Activated CD4-positive, alpha-beta T cell treated with anti-CD3 and anti-CD28 coated beads, Interleukin-2, amount 10 ng/mL, durations not matched to agents 24 days and 14 days (primary cell): ENCODE results near the gene TMEM203. TPM values are rescaled to one million over a fixed set of nuclear protein-coding genes. Genes with fewer than 3 reads are reported as not detected.

ENCODE experiments used
- DNase-seq: peaks from one replicate; pipeline ENCODE4 v3.0.0; 2022
- H3K27ac Mint-ChIP-seq: one replicate; pipeline ENCODE4 v1.8.0; 2022; ENCODE audit warnings: mild to moderate bottlenecking, mixed read lengths
- H3K27me3 Mint-ChIP-seq: one replicate; pipeline ENCODE4 v1.8.0; 2022; ENCODE audit warnings: mixed read lengths
- H3K36me3 Mint-ChIP-seq: one replicate; pipeline ENCODE4 v1.8.0; 2022; ENCODE audit warnings: low read depth, mild to moderate bottlenecking, mixed read lengths
- H3K4me1 Mint-ChIP-seq: one replicate; pipeline ENCODE4 v1.8.0; 2021; ENCODE audit warnings: mixed read lengths
- H3K4me3 Mint-ChIP-seq: one replicate; pipeline ENCODE4 v1.8.0; 2022; ENCODE audit warnings: mild to moderate bottlenecking, moderate library complexity, mixed read lengths
- H3K9me3 Mint-ChIP-seq: one replicate; pipeline ENCODE4 v1.8.0; 2021; ENCODE audit warnings: mixed read lengths
- intact Hi-C: fragments of 100-400 bp; cut with micrococcal nuclease; formaldehyde crosslinking; loops from one replicate; pipeline ENCODE4 v1.15.1; 2023
- total RNA-seq: library from RNA; stranded (reverse); gene quantifications from 2 replicates; pipeline ENCODE4 v1.2.3, GENCODE V29; 2022

TMEM203 gene
- total RNA-seq, 1 donor from 2014 or later: 38.8 TPM

GRCh38 chr9:137163365-137163715, 42.1 kb downstream of the TMEM203 start:
- H3K9me3 Mint-ChIP-seq: no peaks in the 10 kb centered on the region

GRCh38 chr9:137162505-137163364, 42.7 kb downstream of the TMEM203 start:
- H3K27me3 Mint-ChIP-seq: peaks cover 28% of the 10 kb centered on the region
- no peak overlapping the region for H3K4me3 Mint-ChIP-seq
- no peak for DNase-seq
- H3K36me3 Mint-ChIP-seq: no peaks in the 10 kb centered on the region
- intact Hi-C loops: loop anchor here (10.0 kb wide), 1 partner anchor 318 kb away; the partner anchor contains the start of genes AJM1 and PHPT1
- H3K4me1 Mint-ChIP-seq: peaks cover 6% of the 10 kb centered on the region
- no peak overlapping the region for H3K27ac Mint-ChIP-seq
- no peaks in the 10 kb centered on the region for H3K9me3 Mint-ChIP-seq

More at GRCh38 chr9:137163365-137163715, 42.1 kb downstream of the TMEM203 start:
- H3K4me1 Mint-ChIP-seq: peaks cover 6% of the 10 kb centered on the region
- no peaks in the 10 kb centered on the region for H3K36me3 Mint-ChIP-seq
- intact Hi-C loops: loop anchor here (10.0 kb wide), 1 partner anchor 319 kb away; the partner anchor contains the start of genes AJM1 and PHPT1
- no peak for DNase-seq
- no peak overlapping the region for H3K4me3 Mint-ChIP-seq
- H3K27ac Mint-ChIP-seq: no peak overlapping the region
- peaks cover 24% of the 10 kb centered on the region for H3K27me3 Mint-ChIP-seq

GRCh38 chr9:137161558-137162486, 43.6 kb downstream of the TMEM203 start:
- intact Hi-C loops: loop anchor here (10.0 kb wide), 1 partner anchor 317 kb away; the partner anchor contains the start of genes AJM1 and PHPT1
- H3K27me3 Mint-ChIP-seq: peaks cover 28% of the 10 kb centered on the region
- no peak overlapping the region for H3K27ac Mint-ChIP-seq

GRCh38 chr9:137160716-137161557, 44.5 kb downstream of the TMEM203 start:
- Mint-ChIP-seq H3K27ac (no peak overlapping the region), H3K27me3 (peaks cover 25% of the 10 kb centered on the region), H3K9me3 (no peaks in the 10 kb centered on the region), H3K4me1 (peaks cover 9% of the 10 kb centered on the region), H3K4me3 (no peak overlapping the region), H3K36me3 (no peaks in the 10 kb centered on the region)
- intact Hi-C loops: loop anchor here (10.0 kb wide), 1 partner anchor 316 kb away; the partner anchor contains the start of genes AJM1 and PHPT1
- DNase-seq: no peak

More at GRCh38 chr9:137161558-137162486, 43.6 kb downstream of the TMEM203 start:
- H3K4me1 Mint-ChIP-seq: peaks cover 6% of the 10 kb centered on the region
- H3K36me3 Mint-ChIP-seq: no peaks in the 10 kb centered on the region
- no peak overlapping the region for H3K4me3 Mint-ChIP-seq
- no peaks in the 10 kb centered on the region for H3K9me3 Mint-ChIP-seq
- no peak for DNase-seq

- no peak overlapping the region for H3K27ac Mint-ChIP-seq
- intact Hi-C loops: loop anchor here (10.0 kb wide), 1 partner anchor 315 kb away; the partner anchor contains the start of genes AJM1 and PHPT1
- H3K4me1 Mint-ChIP-seq: peaks cover 9% of the 10 kb centered on the region
- no peak for DNase-seq
- H3K4me3 Mint-ChIP-seq: no peak overlapping the region
- peaks cover 27% of the 10 kb centered on the region for H3K27me3 Mint-ChIP-seq
- H3K36me3 Mint-ChIP-seq: no peaks in the 10 kb centered on the region
- H3K9me3 Mint-ChIP-seq: no peaks in the 10 kb centered on the region
These were observed 45.4 kb downstream of the TMEM203 start for GRCh38 chr9:137160054-137160425.

- H3K27ac Mint-ChIP-seq: no peak overlapping the region
- H3K27me3 Mint-ChIP-seq: peaks cover 27% of the 10 kb centered on the region
These were observed 46.1 kb downstream of the TMEM203 start for GRCh38 chr9:137159105-137160053.

GRCh38 chr9:137158625-137159024, 46.8 kb downstream of the TMEM203 start:
- H3K27me3 Mint-ChIP-seq: peaks cover 27% of the 10 kb centered on the region
- no peak for DNase-seq
- intact Hi-C loops: loop anchor here (10.0 kb wide), 1 partner anchor 184 kb away; the partner anchor contains the start of gene PTGDS
- no peak overlapping the region for H3K4me3 Mint-ChIP-seq
- H3K9me3 Mint-ChIP-seq: no peaks in the 10 kb centered on the region
- no peak overlapping the region for H3K27ac Mint-ChIP-seq
- H3K4me1 Mint-ChIP-seq: peaks cover 9% of the 10 kb centered on the region
- no peaks in the 10 kb centered on the region for H3K36me3 Mint-ChIP-seq

More at GRCh38 chr9:137159105-137160053, 46.1 kb downstream of the TMEM203 start:
- intact Hi-C loops: loop anchor here (10.0 kb wide), 2 partner anchors 185 to 315 kb away; partner anchors contain the start of genes AJM1, PHPT1 and PTGDS
- H3K9me3 Mint-ChIP-seq: no peaks in the 10 kb centered on the region
- DNase-seq: no peak
- H3K4me3 Mint-ChIP-seq: no peak overlapping the region
- H3K36me3 Mint-ChIP-seq: no peaks in the 10 kb centered on the region
- peaks cover 9% of the 10 kb centered on the region for H3K4me1 Mint-ChIP-seq

- H3K9me3 Mint-ChIP-seq: no peaks in the 10 kb centered on the region
- no peak overlapping the region for H3K4me3 Mint-ChIP-seq
- H3K4me1 Mint-ChIP-seq: peaks cover 9% of the 10 kb centered on the region
- H3K36me3 Mint-ChIP-seq: no peaks in the 10 kb centered on the region
- H3K27ac Mint-ChIP-seq: no peak overlapping the region
- H3K27me3 Mint-ChIP-seq: peaks cover 24% of the 10 kb centered on the region
- no peak for DNase-seq
- intact Hi-C loops: loop anchor here (1.0 to 10.0 kb wide), 2 partner anchors 10 to 183 kb away; partner anchors contain the start of gene PTGDS
These were observed 47.6 kb downstream of the TMEM203 start for GRCh38 chr9:137157618-137158415.

- peak; percentile 86 for DNase-seq
- H3K9me3 Mint-ChIP-seq: no peaks in the 10 kb centered on the region
- H3K4me1 Mint-ChIP-seq: peaks cover 9% of the 10 kb centered on the region
- peak overlapping the region; percentile 73 for H3K4me3 Mint-ChIP-seq
- peaks cover 24% of the 10 kb centered on the region for H3K27me3 Mint-ChIP-seq
- H3K36me3 Mint-ChIP-seq: no peaks in the 10 kb centered on the region
- intact Hi-C loops: loop anchor here (1.0 to 10.0 kb wide), 2 partner anchors 12 to 182 kb away; partner anchors contain the start of gene PTGDS
- peak overlapping the region; percentile 20 for H3K27ac Mint-ChIP-seq
These were observed 48.7 kb downstream of the TMEM203 start for GRCh38 chr9:137156567-137157375.
